GM19193 (cell line): ENCODE data around the gene ZFPM1.

Experiments used
- POLR2A ChIP-seq: IDR thresholded peaks from 4 replicates; pipeline ENCODE4 v1.6.1; 2011; ENCODE audit not compliant: insufficient read depth, insufficient read length; ENCODE audit errors: extremely low read depth

Gene ZFPM1

GRCh38 chr16:88499836-88500251 lies 46.8 kb downstream of the ZFPM1 start:
- TF ChIP-seq POLR2A = no peak

- no peak for TF ChIP-seq POLR2A
Measured at GRCh38 chr16:88500255-88500661, 47.2 kb downstream of the ZFPM1 start.

GRCh38 chr16:88502371-88502770 lies 49.3 kb downstream of the ZFPM1 start:
- no peak for TF ChIP-seq POLR2A

- no peak for TF ChIP-seq POLR2A
Measured at GRCh38 chr16:88502776-88503280, 49.7 kb downstream of the ZFPM1 start.

- TF ChIP-seq POLR2A = no peak
Measured at GRCh38 chr16:88503374-88503770, 50.3 kb downstream of the ZFPM1 start.

- TF ChIP-seq POLR2A = no peak
Measured at GRCh38 chr16:88503771-88504488, 50.9 kb downstream of the ZFPM1 start.

- no peak for TF ChIP-seq POLR2A
Measured at GRCh38 chr16:88504489-88505404, 51.7 kb downstream of the ZFPM1 start.

- no peak for TF ChIP-seq POLR2A
Measured at GRCh38 chr16:88505405-88506082, 52.5 kb downstream of the ZFPM1 start.

- TF ChIP-seq POLR2A = no peak
Measured at GRCh38 chr16:88506723-88507122, 53.6 kb downstream of the ZFPM1 start.

- TF ChIP-seq POLR2A = no peak
Measured at GRCh38 chr16:88507231-88507743, 54.2 kb downstream of the ZFPM1 start.

GRCh38 chr16:88508376-88508867 lies 55.3 kb downstream of the ZFPM1 start:
- TF ChIP-seq POLR2A = no peak

GRCh38 chr16:88508868-88509748 lies 56.0 kb downstream of the ZFPM1 start:
- TF ChIP-seq POLR2A = no peak

GRCh38 chr16:88509749-88510069 lies 56.6 kb downstream of the ZFPM1 start:
- TF ChIP-seq POLR2A = no peak

- no peak for TF ChIP-seq POLR2A
Measured at GRCh38 chr16:88510091-88510994, 57.3 kb downstream of the ZFPM1 start.

- no peak for TF ChIP-seq POLR2A
Measured at GRCh38 chr16:88511060-88511459, 58.0 kb downstream of the ZFPM1 start.
